Adipose tissue (tissue), 3 donors: ENCODE measurements around the gene TSPOAP1. TPM values are rescaled to one million over a fixed set of nuclear protein-coding genes. Genes with fewer than 3 reads are reported as not detected.

ENCODE experiments used
- H3K27ac ChIP-seq: one replicate; pipeline ENCODE4 v1.5.1; 2013; ENCODE audit warnings: low read depth, low read length
- WGBS, 3 donors: extraction: QIAGEN DNeasy Blood & Tissue Kit; methylation state at CpG; one replicate each; pipeline ENCODE4 v1.1.7; 2013; 5-methylcytosine and 5-hydroxymethylcytosine counted together
- polyA plus RNA-seq, 3 donors: library from polyadenylated mRNA; stranded (reverse); fragments of 200-250 nt; gene quantifications; one replicate each; pipeline ENCODE4 v1.2.3, GENCODE V29; 2013
- donor health status: healthy with polysubstance abuse.
- donor health status: Bipolar disorder and iron deficiency.
- donor health status: healthy.

The TSPOAP1 gene
- polyA plus RNA-seq, 3 donors = 4.4 to 11.9 (median 5.3) TPM

DNA sequence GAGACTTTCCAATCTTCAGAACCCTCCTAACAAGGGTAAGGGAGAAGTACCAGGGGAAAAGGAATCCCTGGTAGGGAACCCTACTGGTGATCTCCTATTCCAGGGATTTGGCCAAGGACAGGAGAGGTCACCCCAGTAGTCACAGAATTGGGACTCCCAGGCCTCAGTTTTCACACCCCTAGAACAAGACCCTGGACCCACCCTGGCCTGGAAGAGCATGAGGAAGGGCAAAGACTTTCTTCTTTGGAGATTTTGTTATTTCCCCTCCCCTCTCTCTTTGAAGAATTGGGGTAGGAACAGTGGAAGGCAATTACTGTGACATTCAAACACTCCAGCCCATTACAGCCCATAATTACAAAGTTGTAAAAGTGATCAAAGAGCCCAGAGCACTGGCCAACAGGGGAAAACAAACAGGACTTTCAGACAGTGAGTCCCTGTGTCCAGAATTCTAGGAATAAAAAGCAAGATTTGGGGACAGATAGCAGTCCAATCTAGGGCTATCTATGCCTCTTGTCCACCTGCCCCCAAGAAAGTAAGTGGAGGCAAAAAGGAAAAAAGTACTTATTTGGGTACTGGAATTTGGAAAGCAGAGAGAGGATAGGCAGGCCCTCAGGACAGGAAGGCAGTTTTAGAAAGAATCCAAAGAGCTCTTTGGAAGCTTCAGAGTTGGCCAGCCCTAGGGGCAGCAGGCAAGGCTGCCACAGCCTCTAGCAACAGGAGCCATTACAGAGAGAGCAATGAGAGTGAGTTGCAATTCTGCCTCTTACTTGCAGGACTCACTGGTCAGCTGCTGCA, 36.8 kb upstream of the TSPOAP1 start:
- no peak overlapping the region for H3K27ac ChIP-seq

DNA sequence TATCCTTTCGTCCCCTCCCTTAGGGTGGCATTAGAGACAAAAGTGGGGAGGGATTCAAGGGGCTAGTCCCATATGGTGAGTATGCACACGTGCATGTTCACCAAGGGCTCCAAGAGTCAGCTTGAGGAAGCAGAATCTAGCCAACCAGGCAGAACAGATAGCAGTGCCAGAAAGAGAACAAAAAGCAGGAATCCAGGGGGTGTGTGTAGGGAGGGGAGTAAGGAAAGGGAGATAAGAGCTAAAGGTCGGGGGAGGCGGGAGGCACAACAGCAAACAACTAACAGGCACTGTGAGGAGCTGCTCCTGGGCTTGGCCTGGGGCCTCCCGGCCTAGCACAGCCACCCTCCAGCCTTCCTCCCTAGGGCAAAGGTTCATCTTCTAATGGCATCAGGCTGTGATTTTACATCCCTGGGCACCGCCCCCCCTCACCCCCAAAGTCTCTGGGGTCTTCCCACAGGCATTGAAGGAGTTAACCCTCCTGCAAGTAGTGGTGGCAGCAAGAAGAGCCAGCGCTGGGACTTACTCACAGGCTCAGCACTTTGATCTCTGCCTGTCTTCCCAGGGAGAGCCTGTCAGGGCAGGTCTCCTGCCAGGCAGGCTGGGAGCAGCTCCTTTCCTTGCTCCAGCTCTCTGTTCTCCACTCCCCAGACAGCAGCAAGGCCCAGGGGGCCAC, 35.8 kb upstream of the TSPOAP1 start:
- H3K27ac ChIP-seq = no peak overlapping the region
- WGBS, 3 donors = 47 to 65% (median 59%) methylated on average over 7 of the region's 7 CpGs

DNA sequence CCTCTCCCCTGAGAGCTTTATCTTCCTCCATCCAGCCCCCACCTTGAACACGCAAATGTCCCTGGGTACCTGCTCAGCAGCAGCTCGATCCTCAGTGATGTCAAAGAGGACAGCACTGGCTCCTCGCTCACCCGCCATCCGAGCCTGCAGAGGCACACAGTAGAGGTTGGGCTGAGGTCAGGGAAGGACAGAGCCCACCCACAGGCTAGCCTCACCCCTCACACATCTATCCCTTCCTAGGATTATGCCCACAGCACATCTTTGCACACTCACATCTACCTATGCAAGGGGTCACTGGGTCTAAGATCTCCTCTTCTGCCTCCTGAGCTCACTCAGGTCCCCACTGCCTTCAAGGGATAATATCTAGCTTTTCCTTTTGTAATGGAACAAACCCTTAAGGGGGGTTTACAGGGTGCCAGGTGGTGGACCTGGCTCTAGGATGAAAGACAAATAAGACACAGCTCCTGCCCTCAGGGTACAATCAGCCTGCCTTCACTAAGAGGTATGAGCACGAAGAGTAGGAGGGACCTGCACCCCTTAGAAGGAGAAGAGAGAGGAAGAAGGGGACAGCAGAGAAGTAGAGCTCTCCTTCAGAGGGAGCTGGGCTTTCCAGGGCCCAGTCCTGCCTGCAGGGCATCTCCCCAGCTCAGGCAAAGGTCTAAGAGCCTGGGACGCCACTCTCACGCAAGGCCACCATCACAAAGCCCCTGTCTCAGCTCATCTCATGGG, 35.0 kb upstream of the TSPOAP1 start:
- 82 to 91% (median 86%) methylated on average over 8 of the region's 8 CpGs for WGBS, 3 donors
- H3K27ac ChIP-seq = no peak overlapping the region

DNA sequence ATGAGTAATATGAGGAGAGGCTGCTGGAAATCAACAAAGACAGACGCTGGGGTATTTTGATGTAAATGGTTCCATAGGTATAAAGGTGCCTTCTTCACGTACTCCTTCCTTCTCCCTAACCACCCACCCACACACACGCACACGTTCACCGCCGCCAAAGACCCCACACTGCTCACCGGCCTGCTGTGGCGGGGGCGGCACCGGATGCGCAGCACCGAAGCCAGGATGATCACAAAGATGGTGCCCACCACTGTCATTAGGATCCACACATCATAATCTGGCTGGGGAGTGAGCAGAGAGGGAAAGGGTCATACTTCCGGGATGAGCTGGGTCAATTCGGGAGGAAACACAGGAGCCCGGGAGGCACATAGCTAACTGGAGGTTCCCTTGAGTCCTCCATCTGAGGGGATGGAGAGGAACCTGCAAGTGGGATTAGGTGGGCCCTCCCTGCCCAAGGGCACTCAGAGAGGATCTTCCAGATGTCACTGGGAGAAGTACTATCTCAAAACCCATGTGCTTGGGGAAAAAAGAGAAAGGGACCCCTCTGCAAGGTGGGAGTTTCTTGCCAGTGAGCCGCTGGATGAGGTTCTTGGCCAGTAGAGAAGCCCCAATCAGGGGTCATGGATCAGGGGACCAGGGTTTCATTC, 33.9 kb upstream of the TSPOAP1 start:
- no peak overlapping the region for H3K27ac ChIP-seq
- WGBS, 3 donors = 91 to 93% (median 93%) methylated on average over 16 of the region's 16 CpGs

DNA sequence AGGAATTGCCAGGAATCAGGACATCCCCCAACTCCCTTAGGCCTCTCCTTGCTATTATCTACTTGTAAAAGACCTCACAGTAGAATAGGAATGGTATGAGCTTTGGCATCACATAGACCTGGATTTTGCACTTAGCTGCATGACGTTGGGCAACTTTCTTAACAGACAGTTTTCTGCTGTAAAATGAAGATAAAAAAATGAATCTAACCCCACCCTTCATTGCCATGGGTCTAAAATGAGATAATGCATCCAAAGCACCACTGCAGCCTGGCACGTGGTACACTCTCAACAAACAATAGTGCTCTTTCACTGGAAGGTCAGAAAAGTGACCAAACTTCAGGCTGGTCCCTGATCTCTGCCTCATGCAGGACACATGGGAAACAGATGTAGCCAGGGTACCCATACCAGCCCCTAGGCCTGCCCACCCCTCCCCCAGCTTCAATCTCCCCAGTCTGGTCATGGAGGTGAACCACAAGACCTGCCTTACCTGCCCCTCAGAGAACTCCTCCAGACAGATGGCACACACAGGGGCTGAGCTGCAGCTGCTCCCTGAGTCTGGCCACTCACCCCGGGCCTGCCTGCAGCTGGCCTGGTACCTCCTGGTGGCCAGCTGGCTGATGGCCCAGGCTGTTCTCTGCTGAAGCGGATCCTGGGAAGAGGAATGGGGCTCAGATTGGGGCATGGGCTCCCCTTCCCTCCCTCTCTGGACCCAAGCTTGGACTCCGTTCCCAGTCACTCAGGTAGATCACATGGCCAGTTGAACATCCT, 31.9 kb upstream of the TSPOAP1 start:
- WGBS, 3 donors = 74 to 81% (median 74%) methylated on average over 5 of the region's 5 CpGs
- no peak overlapping the region for H3K27ac ChIP-seq

- 88 to 91% (median 88%) methylated on average over 16 of the region's 16 CpGs for WGBS, 3 donors
- H3K27ac ChIP-seq = no peak overlapping the region
These were observed 30.0 kb upstream of the TSPOAP1 start for GRCh38 chr17:58358408-58359172.

GRCh38 chr17:58357312-58358297, 29.0 kb upstream of the TSPOAP1 start:
- 93 to 96% (median 94%) methylated on average over 20 to 22 of the region's 22 CpGs for WGBS, 3 donors
- H3K27ac ChIP-seq = no peak overlapping the region

GRCh38 chr17:58356231-58356630, 27.6 kb upstream of the TSPOAP1 start:
- WGBS, 3 donors = 86 to 95% (median 91%) methylated on average over 1 of the region's 1 CpG
- H3K27ac ChIP-seq = no peak overlapping the region

GRCh38 chr17:58354541-58355216, 26.1 kb upstream of the TSPOAP1 start:
- WGBS, 3 donors = 61 to 78% (median 72%) methylated on average over 6 of the region's 6 CpGs
- no peak overlapping the region for H3K27ac ChIP-seq

GRCh38 chr17:58353389-58353825, 24.8 kb upstream of the TSPOAP1 start:
- WGBS, 3 donors = 53 to 82% (median 58%) methylated on average over 4 of the region's 4 CpGs
- no peak overlapping the region for H3K27ac ChIP-seq

DNA sequence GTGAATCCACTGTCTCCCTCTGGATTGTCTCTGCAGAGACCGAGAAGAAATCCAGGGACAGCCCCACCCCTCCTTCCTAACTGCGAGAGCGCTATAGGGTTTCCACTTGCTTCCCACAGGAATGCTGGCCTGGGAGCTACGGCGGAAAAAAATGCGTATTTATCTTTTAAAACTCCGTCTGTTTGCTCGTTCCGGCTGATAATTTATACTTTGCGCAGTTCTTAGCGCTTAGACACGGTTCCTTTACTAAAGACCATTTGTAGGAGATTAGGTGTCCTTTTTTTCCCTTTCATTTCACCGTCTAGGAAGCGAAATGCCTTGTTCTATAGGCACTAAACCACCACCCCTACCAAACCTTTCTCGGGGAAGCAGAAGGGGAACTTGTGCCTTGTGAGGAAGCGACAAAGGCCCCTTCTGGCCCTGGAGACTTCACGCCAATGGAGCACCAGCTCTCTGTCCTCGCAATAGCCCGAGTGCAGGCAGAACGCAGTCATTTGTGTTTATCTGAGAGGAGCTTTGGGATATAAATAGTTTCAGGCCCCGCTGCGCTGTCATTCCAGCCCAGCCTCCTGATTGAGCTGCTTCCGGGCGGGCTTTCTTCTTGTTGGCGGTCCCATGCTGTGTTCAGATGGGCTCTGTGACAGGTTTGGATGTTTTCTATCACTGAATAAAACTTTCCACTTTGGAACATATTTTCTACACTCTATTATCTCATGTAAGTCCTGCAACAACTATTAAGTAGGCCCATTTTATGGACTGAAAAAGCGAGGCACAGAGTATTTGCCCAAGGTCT, 24.2 kb upstream of the TSPOAP1 start:
- WGBS, 3 donors = 3 to 5% (median 4%) methylated on average over 26 of the region's 26 CpGs
- no peak overlapping the region for H3K27ac ChIP-seq

GRCh38 chr17:58351831-58352595, 23.4 kb upstream of the TSPOAP1 start, which contains the start of gene SUPT4H1:
Gene SUPT4H1, minus strand, starts transcription at chr17:58352201. Its CDS starts 66 bp downstream, at chr17:58352135.
- H3K27ac ChIP-seq = no peak within 1 kb of the TSS
- 0% methylated on average over 59 to 60 of the region's 60 CpGs for WGBS, 3 donors

- WGBS, 3 donors = 52 to 60% (median 55%) methylated on average over 4 of the region's 4 CpGs
- H3K27ac ChIP-seq = no peak overlapping the region
These were observed 22.6 kb upstream of the TSPOAP1 start for GRCh38 chr17:58351182-58351581.

GRCh38 chr17:58348038-58348437, 19.4 kb upstream of the TSPOAP1 start:
- 91 to 96% (median 96%) methylated on average over 1 of the region's 1 CpG for WGBS, 3 donors

More at GRCh38 chr17:58348038-58348437, 19.4 kb upstream of the TSPOAP1 start:
- H3K27ac ChIP-seq = no peak overlapping the region
